Heart left ventricle (tissue), 16 donors: ENCODE results near the gene AXIN1. TPM values are rescaled to one million over a fixed set of nuclear protein-coding genes. Genes with fewer than 3 reads are reported as not detected.

Experiments used
- ATAC-seq, 4 donors: fragments of 200-7000 bp; cut with Tn5 transposase; one replicate each; pipeline ENCODE4 v1.9.1; 2020 to 2022; ENCODE audit warnings: moderate library complexity in 4 of 4, mild to moderate bottlenecking in 3 of 4, moderate number of reproducible peaks in 1 of 4
- DNase-seq, 5 donors: peaks; one replicate each; pipeline ENCODE4 v3.0.0-alpha.2; 2020
- H3K27ac ChIP-seq, 12 donors: fragments of 200-600 bp; sonication (generic) in 4 of 12; one replicate each; pipeline versions ENCODE4 v1.5.0 to v1.8.0; 2016 to 2022; ENCODE audit warnings: mild to moderate bottlenecking in 2 of 12
- H3K27me3 ChIP-seq, 9 donors: fragments of 200-600 bp; sonication (generic) in 2 of 9; one replicate each; pipeline versions ENCODE4 v1.5.1 to v1.8.0; 2016 to 2022; ENCODE audit warnings: mild to moderate bottlenecking in 3 of 9
- H3K36me3 ChIP-seq, 9 donors: fragments of 200-600 bp; sonication (generic) in 2 of 9; one replicate each; pipeline versions ENCODE4 v1.5.0 to v1.8.0; 2018 to 2022; ENCODE audit warnings: mild to moderate bottlenecking in 2 of 9
- H3K4me1 ChIP-seq, 12 donors: fragments of 200-600 bp; sonication (generic) in 4 of 12; one replicate each; pipeline versions ENCODE4 v1.5.0 to v1.8.0; 2016 to 2022; ENCODE audit warnings: mild to moderate bottlenecking in 3 of 12
- H3K4me3 ChIP-seq, 12 donors: fragments of 200-600 bp; sonication (generic) in 4 of 12; one replicate each; pipeline versions ENCODE4 v1.5.0 to v1.8.0; 2017 to 2022; ENCODE audit warnings: mild to moderate bottlenecking in 9 of 12, moderate library complexity in 4 of 12
- H3K9me3 ChIP-seq, 12 donors: fragments of 200-600 bp; sonication (generic) in 4 of 12; one replicate each; pipeline versions ENCODE4 v1.5.0 to v1.8.0; 2016 to 2022; ENCODE audit warnings: mild to moderate bottlenecking in 1 of 12
- CTCF ChIP-seq, 12 donors: fragments of 200-600 bp; sonication (generic) in 4 of 12; IDR thresholded peaks; one replicate each; pipeline versions ENCODE4 v1.5.0 to v1.8.0; 2018 to 2022; ENCODE audit warnings: antibody characterized with exemption in 12 of 12, mild to moderate bottlenecking in 5 of 12
- POLR2A ChIP-seq, 2 donors: fragments of 450-650 bp; IDR thresholded peaks; one replicate each; pipeline ENCODE4 v1.6.1; 2017; ENCODE audit warnings: antibody characterized with exemption in 2 of 2, mild to moderate bottlenecking in 2 of 2, moderate library complexity in 2 of 2
- WGBS, 4 donors: extraction: QIAGEN DNeasy Blood & Tissue Kit in 2 of 4; methylation state at CpG; one replicate each; pipeline versions ENCODE4 v1.1.5 to v1.1.7; 2013 to 2018; 5-methylcytosine and 5-hydroxymethylcytosine counted together
- intact Hi-C, 10 donors: fragments of 100-400 bp; cut with DNase I; formaldehyde crosslinking; loops; one replicate each; pipeline versions ENCODE4 v1.11.1 to v1.14.2; 2022
- polyA plus RNA-seq, 2 donors: library from polyadenylated mRNA; stranded (reverse); fragments of 200-250 nt; gene quantifications; one replicate each; pipeline ENCODE4 v1.2.3, GENCODE V29; 2013
- total RNA-seq, 9 donors: library from RNA; depleted of rRNA in 2 of 9; stranded (reverse); fragments of >200 nt in 2 of 9; fragmentation: NEBNext Ultra II Directional in 3 of 9; extraction: Animal tissue kit (Norgen Biotek cat#: 25700) in 3 of 9; gene quantifications; one replicate each; pipeline versions ENCODE4 v1.1.0 to v1.2.4, GENCODE V29; 2016 to 2023
- donor health status: ischemic (EF 13 %, LVEDD 7.1; RV severe dilation, severe dysfunction).
- donor health status: healthy with polysubstance abuse.
- donor health status: DM: no; HTN: yes; CAD: no.
- donor health status: DM: no; HTN: no; CAD: no.
- donor health status: ischemic (EF 25% LVEDD 6.9; RV normal size, moderate dysfunction).
- donor health status: ischemic (EF 25% LVEDD 5.7; RV mildly dilated, moderate dysfunction).
- donor health status: healthy.
- donor health status: DM: yes; HTN: yes; CAD: no.
- donor health status: ischemic (EF 35%, LVEDD 5.7; RV mildly dilated, moderate dysfunction).
- donor health status: nonischemic (EF 11% LVEDD 7.7; RV severe dilation, severe dysfunction).
- donor health status: DM: yes; HTN: yes; CAD: no.
- donor health status: PGD.
- donor health status: ischemic (EF 29% LVEDD 5.4; RV normal size, mild dysfunction).
- donor health status: nonischemic (EF 23%, LVEDD 6.1; RV moderate dilation, normal function).

Gene AXIN1
- total and polyA plus RNA-seq, 11 donors: 6.8 to 32.0 (median 11.6) TPM

GRCh38 chr16:275786-276232 is 76.7 kb downstream of the AXIN1 start, which contains the start of gene RGS11:
Gene RGS11, minus strand, starts transcription at chr16:275944. Its CDS starts 33 bp downstream, at chr16:275911.
- peak within 1 kb of the TSS in 3 of 12 donors; percentile 17 to 50 (median 41) for H3K27ac ChIP-seq
- ATAC-seq (peak in 2 of 4 donors; percentile 12 to 33), DNase-seq (no peak)
- H3K9me3 ChIP-seq: no peaks in the 10 kb centered on the region
- H3K4me3 ChIP-seq: peak within 1 kb of the TSS; percentile 42 to 73 (median 58)
- no peaks in the 10 kb centered on the region for H3K36me3 ChIP-seq
- peaks cover 0 to 40% (median 2%) of the 10 kb centered on the region in 9 donors for H3K27me3 ChIP-seq
- TF ChIP-seq CTCF (IDR thresholded peaks at IDR 0.05): no peak
- TF ChIP-seq POLR2A (IDR thresholded peaks at IDR 0.05): no peak
- H3K4me1 ChIP-seq: peaks cover 0 to 39% (median 6%) of the 10 kb centered on the region in 12 donors
- intact Hi-C loops: no loop called here
- 3 to 9% (median 4%) methylated on average over 8 to 56 of the region's 56 CpGs for WGBS, 4 donors

GRCh38 chr16:275041-275641 is 77.4 kb downstream of the AXIN1 start:
- H3K27ac ChIP-seq: peak overlapping the region in 2 of 12 donors; percentile 41 to 50
- TF ChIP-seq POLR2A (IDR thresholded peaks at IDR 0.05): no peak
- TF ChIP-seq CTCF (IDR thresholded peaks at IDR 0.05): no peak
- H3K27me3 ChIP-seq: peaks cover 0 to 36% (median 0%) of the 10 kb centered on the region in 9 donors
- DNase-seq (peak in 1 of 5 donors; percentile 20), ATAC-seq (peak in 2 of 4 donors; percentile 3 to 17)
- H3K4me3 ChIP-seq: peak overlapping the region; percentile 42 to 73 (median 58)
- WGBS, 4 donors: 2 to 4% (median 3%) methylated on average over 11 to 58 of the region's 58 CpGs
- H3K9me3 ChIP-seq: no peaks in the 10 kb centered on the region
- intact Hi-C loops: no loop called here
- peaks cover 0 to 35% (median 4%) of the 10 kb centered on the region in 12 donors for H3K4me1 ChIP-seq
- no peaks in the 10 kb centered on the region for H3K36me3 ChIP-seq

- peak in 1 of 4 donors; percentile 4 for ATAC-seq
- peaks cover 0 to 23% (median 0%) of the 10 kb centered on the region in 9 donors for H3K27me3 ChIP-seq
- 82 to 94% (median 87%) methylated on average over 13 to 30 of the region's 30 CpGs for WGBS, 4 donors
- H3K4me1 ChIP-seq: peaks cover 0 to 23% (median 4%) of the 10 kb centered on the region in 12 donors
- TF ChIP-seq CTCF (IDR thresholded peaks at IDR 0.05): no peak
- TF ChIP-seq POLR2A (IDR thresholded peaks at IDR 0.05): no peak
- peak in 1 of 5 donors; percentile 16 for DNase-seq
- H3K4me3 ChIP-seq: no peak overlapping the region
- H3K27ac ChIP-seq: no peak overlapping the region
- H3K36me3 ChIP-seq: no peaks in the 10 kb centered on the region
- H3K9me3 ChIP-seq: no peaks in the 10 kb centered on the region
- intact Hi-C loops: no loop called here
These were observed 78.7 kb downstream of the AXIN1 start for GRCh38 chr16:273547-274421.
